ENCODE data around the gene PCSK4. TPM values are rescaled to one million over a fixed set of nuclear protein-coding genes. Genes with fewer than 3 reads are reported as not detected.

PCSK4 gene
- total RNA-seq, 1 experiment from 2014 or later: 11.1 TPM

DNA sequence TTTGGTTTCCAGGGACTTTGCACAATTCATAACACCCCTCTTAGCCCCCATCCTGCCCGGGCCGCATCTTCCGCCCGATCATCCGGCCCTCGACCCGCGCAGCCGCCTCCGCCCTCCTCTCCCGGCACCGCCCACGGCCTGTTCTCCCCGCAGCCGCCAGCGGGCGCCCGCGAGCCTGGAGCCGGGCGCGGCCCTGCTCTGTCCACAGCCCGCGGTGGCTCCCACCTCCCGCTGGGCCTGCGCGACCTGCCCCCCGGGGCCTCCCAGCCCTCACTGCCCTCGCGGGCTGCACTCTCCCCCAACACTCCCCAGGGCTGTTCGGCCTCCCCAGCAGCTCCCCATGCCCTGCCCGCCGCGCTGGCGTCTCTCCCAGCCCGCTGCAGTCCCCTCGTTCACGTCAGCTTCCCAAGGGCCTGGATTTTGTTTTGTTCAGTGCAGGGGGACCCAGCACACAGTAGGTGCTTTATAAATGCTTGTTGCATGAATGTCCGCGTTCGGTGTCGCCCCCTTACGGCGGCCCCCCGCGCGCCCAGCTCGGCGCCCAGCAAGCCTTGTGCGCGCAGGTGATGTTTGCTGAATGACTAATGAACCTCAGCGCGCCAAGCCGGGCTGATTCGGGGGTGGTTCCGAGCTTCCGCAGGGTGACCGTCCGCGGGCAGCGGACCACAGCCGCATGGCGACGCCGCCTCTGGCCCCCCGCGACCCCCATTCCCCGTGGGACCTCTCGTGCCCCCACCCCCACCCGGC is 44.8 kb downstream of the PCSK4 start (continued):
- TF ChIP-seq, protein P1, sequence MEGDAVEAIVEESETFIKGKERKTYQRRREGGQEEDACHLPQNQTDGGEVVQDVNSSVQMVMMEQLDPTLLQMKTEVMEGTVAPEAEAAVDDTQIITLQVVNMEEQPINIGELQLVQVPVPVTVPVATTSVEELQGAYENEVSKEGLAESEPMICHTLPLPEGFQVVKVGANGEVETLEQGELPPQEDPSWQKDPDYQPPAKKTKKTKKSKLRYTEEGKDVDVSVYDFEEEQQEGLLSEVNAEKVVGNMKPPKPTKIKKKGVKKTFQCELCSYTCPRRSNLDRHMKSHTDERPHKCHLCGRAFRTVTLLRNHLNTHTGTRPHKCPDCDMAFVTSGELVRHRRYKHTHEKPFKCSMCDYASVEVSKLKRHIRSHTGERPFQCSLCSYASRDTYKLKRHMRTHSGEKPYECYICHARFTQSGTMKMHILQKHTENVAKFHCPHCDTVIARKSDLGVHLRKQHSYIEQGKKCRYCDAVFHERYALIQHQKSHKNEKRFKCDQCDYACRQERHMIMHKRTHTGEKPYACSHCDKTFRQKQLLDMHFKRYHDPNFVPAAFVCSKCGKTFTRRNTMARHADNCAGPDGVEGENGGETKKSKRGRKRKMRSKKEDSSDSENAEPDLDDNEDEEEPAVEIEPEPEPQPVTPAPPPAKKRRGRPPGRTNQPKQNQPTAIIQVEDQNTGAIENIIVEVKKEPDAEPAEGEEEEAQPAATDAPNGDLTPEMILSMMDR (IDR thresholded peaks at IDR 0.05 in 2 of 3, conservative IDR thresholded peaks at IDR 0.05 in 1 of 3; ENCODE audit: borderline replicate concordance in 1 of 3, insufficient read depth in 1 of 3, low read depth in 2 of 3, low read length in 2 of 3): peak; percentile 77 to 88 (median 77)
- TF ChIP-seq RAD21 (IDR thresholded peaks at IDR 0.05; ENCODE audit: low read depth): peak; percentile 59
- TF ChIP-seq ZNF274 (IDR thresholded peaks at IDR 0.05; ENCODE audit: low read depth, low read length): no peak

DNA sequence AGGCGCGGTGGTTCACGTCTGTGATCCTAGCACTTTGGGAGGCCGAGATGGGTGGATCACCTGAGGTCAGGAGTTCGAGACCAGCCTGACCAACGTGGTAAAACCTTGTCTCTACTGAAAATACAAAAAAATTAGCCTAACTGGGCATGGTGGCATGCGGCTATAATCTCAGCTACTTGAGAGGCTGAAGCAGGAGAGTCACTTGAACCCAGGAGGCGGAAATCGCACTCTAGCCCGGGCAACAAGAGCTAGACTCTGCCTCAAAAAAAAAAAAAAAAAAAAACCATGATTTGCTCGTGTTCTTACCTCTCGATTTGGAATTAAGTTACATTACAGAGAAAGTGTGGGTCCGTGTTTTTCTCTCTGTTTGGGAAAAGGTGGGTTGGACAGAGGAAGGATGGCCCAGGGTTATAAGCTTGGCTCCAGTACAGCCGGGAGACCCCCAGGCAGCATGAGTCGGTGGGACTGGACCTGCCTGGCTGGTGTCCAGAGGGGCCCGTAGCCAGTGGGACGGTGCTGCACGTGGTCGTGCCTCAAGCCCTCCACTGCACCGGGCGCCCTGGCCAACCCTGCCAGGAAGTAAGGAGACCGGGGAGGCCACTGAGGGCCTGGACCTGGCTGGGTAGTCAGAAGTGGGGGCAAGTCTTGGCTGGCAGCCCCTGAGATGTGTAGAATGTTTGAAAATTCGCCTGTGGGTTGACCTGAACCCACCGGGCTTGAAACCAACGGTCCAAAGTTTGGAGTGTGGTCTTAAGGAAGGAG is 48.3 kb downstream of the PCSK4 start:
- peaks cover 53 to 88% of the 10 kb centered on the region in 2 experiments for H3K4me1 ChIP-seq (ENCODE audit: control insufficient read depth in 1 of 2, insufficient read depth in 2 of 2, low read length in 2 of 2)
- BruUV-seq (replicated peaks): no TSS peak
- H3K36me3 ChIP-seq (ENCODE audit: control insufficient read depth in 1 of 2, insufficient read depth in 2 of 2, low read length in 2 of 2): peaks cover 13 to 35% of the 10 kb centered on the region in 2 experiments
- no peaks in the 10 kb centered on the region for H3K27me3 ChIP-seq (ENCODE audit: insufficient read depth, low read length)
- H3K79me2 ChIP-seq (ENCODE audit: insufficient read depth, low read length): peaks cover 45% of the 10 kb centered on the region
- CTCF ChIA-PET: interaction anchor here (0.7 kb wide), 1 partner anchor 10 kb away, joined by 3 read pairs; no protein-coding TSS in a partner anchor
- peak overlapping the region; percentile 82 for H3K27ac ChIP-seq (ENCODE audit: low read depth, low read length)
- no peak overlapping the region for H2AFZ ChIP-seq (ENCODE audit: low read depth, low read length, poor library complexity, severe bottlenecking)
- no peak overlapping the region for H3K4me3 ChIP-seq (replicated peaks in 1 of 2; ENCODE audit: low read depth in 1 of 2, low read length in 2 of 2)
- intact Hi-C loops (cut with micrococcal nuclease): no loop called here
- ATAC-seq (no peak), DNase-seq (ENCODE audit: low read depth, low spot score) (no peak)
- peak overlapping the region; percentile 98 for H3K9ac ChIP-seq (ENCODE audit: low read length)
- no peaks in the 10 kb centered on the region for H3K9me2 ChIP-seq (ENCODE audit: insufficient read depth)
- RAD21 ChIA-PET (ENCODE audit: low non-redundant PET in 1 of 2, low total read pairs in 2 of 2, uncharacterized antibody in 2 of 2, unreplicated experiment in 2 of 2): no interaction called here
- peaks cover 21% of the 10 kb centered on the region; the same call in 1 of the 2 replicates for H4K20me1 ChIP-seq (ENCODE audit: insufficient read depth)
- H3K4me2 ChIP-seq (ENCODE audit: low read length): peak overlapping the region; percentile 99; the same call in 1 of the 2 replicates
- H3K9me3 ChIP-seq (ENCODE audit: control insufficient read depth in 1 of 2, insufficient read depth in 1 of 2, low read depth in 1 of 2, low read length in 2 of 2): no peaks in the 10 kb centered on the region
- POLR2A ChIA-PET: interaction anchor here (1.9 kb wide), 1 partner anchor 14 kb away, joined by 7 read pairs; no protein-coding TSS in a partner anchor
- TF ChIP-seq RAD21 (IDR thresholded peaks at IDR 0.05; ENCODE audit: low read depth): no peak
- TF ChIP-seq CEBPB (IDR thresholded peaks at IDR 0.05; ENCODE audit: low read depth): no peak
- TF ChIP-seq SP1 (IDR thresholded peaks at IDR 0.05; ENCODE audit: low read depth): no peak
- TF ChIP-seq FOSL1 (IDR thresholded peaks at IDR 0.05; ENCODE audit: low read depth): no peak
- TF ChIP-seq EGR1 (IDR thresholded peaks at IDR 0.05; ENCODE audit: low read depth): no peak
- no peak for TF ChIP-seq POLR2AphosphoS5 (IDR thresholded peaks at IDR 0.05; ENCODE audit: low read depth, low read length)
- TF ChIP-seq, protein P1 (IDR thresholded peaks at IDR 0.05 in 2 of 3, conservative IDR thresholded peaks at IDR 0.05 in 1 of 3; ENCODE audit: borderline replicate concordance in 1 of 3, insufficient read depth in 1 of 3, low read depth in 2 of 3, low read length in 2 of 3): no peak
- no peak for TF ChIP-seq JUND (IDR thresholded peaks at IDR 0.05)
- TF ChIP-seq, protein P2, sequence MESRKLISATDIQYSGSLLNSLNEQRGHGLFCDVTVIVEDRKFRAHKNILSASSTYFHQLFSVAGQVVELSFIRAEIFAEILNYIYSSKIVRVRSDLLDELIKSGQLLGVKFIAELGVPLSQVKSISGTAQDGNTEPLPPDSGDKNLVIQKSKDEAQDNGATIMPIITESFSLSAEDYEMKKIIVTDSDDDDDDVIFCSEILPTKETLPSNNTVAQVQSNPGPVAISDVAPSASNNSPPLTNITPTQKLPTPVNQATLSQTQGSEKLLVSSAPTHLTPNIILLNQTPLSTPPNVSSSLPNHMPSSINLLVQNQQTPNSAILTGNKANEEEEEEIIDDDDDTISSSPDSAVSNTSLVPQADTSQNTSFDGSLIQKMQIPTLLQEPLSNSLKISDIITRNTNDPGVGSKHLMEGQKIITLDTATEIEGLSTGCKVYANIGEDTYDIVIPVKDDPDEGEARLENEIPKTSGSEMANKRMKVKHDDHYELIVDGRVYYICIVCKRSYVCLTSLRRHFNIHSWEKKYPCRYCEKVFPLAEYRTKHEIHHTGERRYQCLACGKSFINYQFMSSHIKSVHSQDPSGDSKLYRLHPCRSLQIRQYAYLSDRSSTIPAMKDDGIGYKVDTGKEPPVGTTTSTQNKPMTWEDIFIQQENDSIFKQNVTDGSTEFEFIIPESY (IDR thresholded peaks at IDR 0.05; ENCODE audit: extremely low read depth, insufficient replicate concordance, low read length): no peak
- no peak for TF ChIP-seq SIN3A (IDR thresholded peaks at IDR 0.05; ENCODE audit: low read depth)
- TF ChIP-seq TCF7L2 (IDR thresholded peaks at IDR 0.05; ENCODE audit: borderline replicate concordance, extremely low read depth, insufficient read depth, insufficient read length): no peak
- TF ChIP-seq, protein P3, sequence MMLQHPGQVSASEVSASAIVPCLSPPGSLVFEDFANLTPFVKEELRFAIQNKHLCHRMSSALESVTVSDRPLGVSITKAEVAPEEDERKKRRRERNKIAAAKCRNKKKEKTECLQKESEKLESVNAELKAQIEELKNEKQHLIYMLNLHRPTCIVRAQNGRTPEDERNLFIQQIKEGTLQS (IDR thresholded peaks at IDR 0.05): no peak
- no peak for TF ChIP-seq SRF (IDR thresholded peaks at IDR 0.05; ENCODE audit: low read depth)
- TF ChIP-seq, protein P4, sequence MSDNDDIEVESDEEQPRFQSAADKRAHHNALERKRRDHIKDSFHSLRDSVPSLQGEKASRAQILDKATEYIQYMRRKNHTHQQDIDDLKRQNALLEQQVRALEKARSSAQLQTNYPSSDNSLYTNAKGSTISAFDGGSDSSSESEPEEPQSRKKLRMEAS (IDR thresholded peaks at IDR 0.05): no peak
- no peak for TF ChIP-seq ZFX (IDR thresholded peaks at IDR 0.05)
